HS-27A (cell line): ENCODE measurements around the gene CYP2U1.

Source experiments
- DNase-seq: peaks from one replicate; pipeline ENCODE4 v3.0.0-alpha.2; 2012; ENCODE audit warnings: low read depth, missing footprints

The CYP2U1 gene

GRCh38 chr4:107987916-107988762, 56.8 kb downstream of the CYP2U1 start:
- DNase-seq: no peak

- no peak for DNase-seq
Observed at GRCh38 chr4:107988763-107989035, 57.4 kb downstream of the CYP2U1 start.

- DNase-seq: peak; percentile 3
Observed at GRCh38 chr4:107989162-107989536, 57.8 kb downstream of the CYP2U1 start.

GRCh38 chr4:107989537-107990386, 58.4 kb downstream of the CYP2U1 start, which contains the start of gene HADH:
TSS of gene HADH (plus strand) at chr4:107989889. CDS start at chr4:107989933, 44 bp downstream.
- DNase-seq: peak; percentile 81

GRCh38 chr4:107991945-107992630, 60.7 kb downstream of the CYP2U1 start:
- DNase-seq: no peak

- DNase-seq: no peak
Observed at GRCh38 chr4:107993969-107994368, 62.6 kb downstream of the CYP2U1 start.

- no peak for DNase-seq
Observed at GRCh38 chr4:107994894-107995293, 63.5 kb downstream of the CYP2U1 start.

GRCh38 chr4:107996949-107997788, 65.8 kb downstream of the CYP2U1 start:
- DNase-seq: no peak

GRCh38 chr4:107997794-107998193, 66.4 kb downstream of the CYP2U1 start:
- no peak for DNase-seq

- no peak for DNase-seq
Observed at GRCh38 chr4:107999932-108000539, 68.7 kb downstream of the CYP2U1 start.

- DNase-seq: no peak
Observed at GRCh38 chr4:108001540-108002135, 70.3 kb downstream of the CYP2U1 start.
